HepG2 (cell line): ENCODE data around the gene TXNDC12. TPM values are rescaled to one million over a fixed set of nuclear protein-coding genes. Genes with fewer than 3 reads are reported as not detected.
A peak's percentile ranks its signal among the peaks of the same experiment; 100 is the strongest.

Experiments
- ADNP ChIP-seq: sonication (generic); formaldehyde crosslinking; IDR thresholded peaks from 2 replicates; pipeline ENCODE4 v1.4.0; 2020; ENCODE audit warnings: missing genetic modification reagents
- FOXK2 ChIP-seq: fragments of 450-650 bp; IDR thresholded peaks from 2 replicates; pipeline ENCODE4 v1.6.1; 2016
- HNRNPH1 ChIP-seq: fragments of 200-400 bp; formaldehyde crosslinking; optimal IDR thresholded peaks from 2 replicates; pipeline ENCODE3; 2017; ENCODE audit warnings: mild to moderate bottlenecking, low read depth, low read length
- HNRNPUL1 ChIP-seq: fragments of 200-400 bp; formaldehyde crosslinking; IDR thresholded peaks from 2 replicates; pipeline ENCODE4 v1.6.1; 2017; ENCODE audit warnings: low read depth, mild to moderate bottlenecking, low read length, moderate library complexity
- KDM5A ChIP-seq: fragments of 200-600 bp; sonication (generic); IDR thresholded peaks from 2 replicates; pipeline ENCODE4 v1.7.0; 2018; ENCODE audit warnings: antibody characterized with exemption, mild to moderate bottlenecking, low read length, borderline replicate concordance
- NFE2L2 ChIP-seq: fragments of 150-350 bp; IDR thresholded peaks from 2 replicates; pipeline ENCODE4 v1.6.1; 2014; ENCODE audit warnings: low read length
- PCBP2 ChIP-seq: fragments of 200-400 bp; formaldehyde crosslinking; optimal IDR thresholded peaks from 2 replicates; pipeline ENCODE3; 2018; ENCODE audit warnings: low read length, low read depth; ENCODE audit not compliant: poor library complexity, severe bottlenecking
- PLSCR1 ChIP-seq: sonication (generic); formaldehyde crosslinking; IDR thresholded peaks from 2 replicates; pipeline ENCODE4 v1.5.0; 2020; ENCODE audit warnings: missing genetic modification reagents, mild to moderate bottlenecking, borderline replicate concordance
- PPARG ChIP-seq: conservative IDR thresholded peaks from 2 replicates; pipeline ENCODE4 v1.6.1; 2016; ENCODE audit warnings: missing biosample characterization, missing genetic modification reagents
- TAF1 ChIP-seq: sonication (generic); formaldehyde crosslinking; IDR thresholded peaks from 2 replicates; pipeline ENCODE4 v1.4.0; 2020; ENCODE audit warnings: missing genetic modification reagents
- TBL1XR1 ChIP-seq: fragments of 150-350 bp; IDR thresholded peaks from 2 replicates; pipeline ENCODE4 v1.6.1; 2014; ENCODE audit warnings: borderline replicate concordance, low read length; ENCODE audit not compliant: partially characterized antibody
- TEAD3 ChIP-seq: optimal IDR thresholded peaks from 2 replicates; pipeline ENCODE3; 2016; ENCODE audit warnings: borderline replicate concordance
- THAP8 ChIP-seq: sonication (generic); formaldehyde crosslinking; IDR thresholded peaks from 2 replicates; pipeline ENCODE4 v1.5.1; 2020; ENCODE audit warnings: missing genetic modification reagents, mild to moderate bottlenecking, borderline replicate concordance
- U2AF1 ChIP-seq: fragments of 200-400 bp; formaldehyde crosslinking; optimal IDR thresholded peaks from 2 replicates; pipeline ENCODE3; 2017; ENCODE audit warnings: mild to moderate bottlenecking, low read depth, low read length
- ZBTB42 ChIP-seq: sonication (generic); formaldehyde crosslinking; IDR thresholded peaks from 2 replicates; pipeline ENCODE4 v1.5.0; 2020; ENCODE audit warnings: mild to moderate bottlenecking, missing genetic modification reagents
- ZNF124 ChIP-seq: sonication (generic); formaldehyde crosslinking; IDR thresholded peaks from 2 replicates; pipeline ENCODE4 v1.4.0; 2020; ENCODE audit warnings: missing genetic modification reagents
- ZNF33A ChIP-seq: sonication (generic); formaldehyde crosslinking; IDR thresholded peaks from 2 replicates; pipeline ENCODE4 v1.5.1; 2020; ENCODE audit warnings: missing genetic modification reagents, mild to moderate bottlenecking, moderate library complexity, borderline replicate concordance
- ZNF383 ChIP-seq: sonication (generic); formaldehyde crosslinking; IDR thresholded peaks from 2 replicates; pipeline ENCODE4 v1.4.0; 2020; ENCODE audit warnings: missing genetic modification reagents, mild to moderate bottlenecking, borderline replicate concordance
- ZNF512B ChIP-seq: sonication (generic); formaldehyde crosslinking; IDR thresholded peaks from 2 replicates; pipeline ENCODE4 v1.5.1; 2020; ENCODE audit warnings: missing genetic modification reagents, mild to moderate bottlenecking, borderline replicate concordance
- ZNF747 ChIP-seq: sonication (generic); formaldehyde crosslinking; IDR thresholded peaks from 2 replicates; pipeline ENCODE4 v1.8.1; 2023; ENCODE audit warnings: missing genetic modification reagents, mild to moderate bottlenecking, borderline replicate concordance
- ZNF800 ChIP-seq: sonication (generic); formaldehyde crosslinking; IDR thresholded peaks from 2 replicates; pipeline ENCODE4 v1.4.0; 2020; ENCODE audit warnings: missing genetic modification reagents
- ZSCAN5A ChIP-seq: sonication (generic); formaldehyde crosslinking; IDR thresholded peaks from 2 replicates; pipeline ENCODE4 v1.8.0; 2022; ENCODE audit warnings: mild to moderate bottlenecking, missing genetic modification reagents, borderline replicate concordance
- polyA plus RNA-seq, 8 experiments: library from polyadenylated mRNA; depleted of rRNA in 3 of 8; stranded (reverse) in 7 of 8; unstranded in 1 of 8; fragments of >200 nt; fragmentation: Illumina TruSeq in 4 of 8; extraction: Trizol in 4 of 8; gene quantifications; 2 replicates each; pipeline versions ENCODE4 v1.2.1 to v1.2.3, GENCODE V29; 2011 to 2016; ENCODE audit warnings: low read depth in 4 of 8, missing spikeins in 1 of 8, mixed read lengths in 1 of 8; ENCODE audit not compliant: insufficient read depth in 1 of 8
- total RNA-seq, 5 experiments: library from RNA; depleted of rRNA; stranded (reverse); fragments of >200 nt; fragmentation: Illumina TruSeq; extraction: Trizol; gene quantifications; 2 replicates each; pipeline ENCODE4 v1.2.3, GENCODE V29; 2016; ENCODE audit warnings: low read depth in 1 of 5

TXNDC12 gene
- total and polyA plus RNA-seq, 2 of the 13 experiments (the other 11 are each of a cell fraction or from before 2014, with no cell fraction given), result 65.6 to 67.2 TPM

- TF ChIP-seq THAP8 (CRISPR knock-in tag) (no peak), TEAD3 (CRISPR knock-in tag) (peak; percentile 5), PCBP2 (no peak), KDM5A (peak; percentile 61), NFE2L2 (no peak), ZNF124 (CRISPR knock-in tag) (no peak; the same call in 1 of the 2 replicates), TBL1XR1 (no peak), PPARG (CRISPR knock-in tag) (no peak; the same call in 1 of the 2 replicates), U2AF1 (peak; percentile 66), ZNF383 (peak; percentile 33; the same call in 1 of the 2 replicates), ZNF800 (no peak), ZNF747 (CRISPR knock-in tag) (no peak), FOXK2 (no peak), ZNF33A (CRISPR knock-in tag) (no peak), ADNP (no peak), PLSCR1 (CRISPR knock-in tag) (0 out of 2 replicates have a peak, but pooled peaks have one; percentile 32), ZBTB42 (CRISPR knock-in tag) (no peak), ZSCAN5A (CRISPR knock-in tag) (no peak), HNRNPUL1 (no peak), TAF1 (CRISPR knock-in tag) (peak; percentile 82), ZNF512B (CRISPR knock-in tag) (no peak), HNRNPH1 (peak; percentile 75)
Observed at GRCh38 chr1:52055066-52055865, at the start of gene TXNDC12 (continued).
